Esophagus muscularis mucosa (tissue), 4 donors: Measurements from ENCODE around the gene FANCE. TPM values are rescaled to one million over a fixed set of nuclear protein-coding genes. Genes with fewer than 3 reads are reported as not detected.

Experiments used
- DNase-seq: peaks from one replicate; pipeline ENCODE4 v3.0.0-alpha.2; 2017; ENCODE audit errors: extremely low spot score
- H3K27ac ChIP-seq, 4 donors: fragments of 200-600 bp; sonication (generic); replicated peaks in 1 of 4; 1 replicate in 3 of 4; 2 replicates in 1 of 4; pipeline ENCODE4 v1.5.1; 2016 to 2019; ENCODE audit warnings: mild to moderate bottlenecking in 1 of 4
- H3K27me3 ChIP-seq, 4 donors: fragments of 200-600 bp; sonication (generic); one replicate each; pipeline versions ENCODE4 v1.5.1 to v1.6.0; 2016 to 2019
- H3K36me3 ChIP-seq, 4 donors: fragments of 200-600 bp; sonication (generic); one replicate each; pipeline ENCODE4 v1.5.1; 2016 to 2019
- H3K4me1 ChIP-seq, 4 donors: fragments of 200-600 bp; sonication (generic); one replicate each; pipeline ENCODE4 v1.5.1; 2016 to 2019
- H3K4me3 ChIP-seq, 4 donors: fragments of 200-600 bp; sonication (generic); 1 replicate in 2 of 4; 2 replicates in 2 of 4; pipeline ENCODE4 v1.5.1; 2016 to 2019; ENCODE audit warnings: mild to moderate bottlenecking in 4 of 4, moderate library complexity in 1 of 4
- H3K9me3 ChIP-seq, 4 donors: fragments of 200-600 bp; sonication (generic); 1 replicate in 3 of 4; 2 replicates in 1 of 4; pipeline ENCODE4 v1.5.1; 2016 to 2019
- EP300 ChIP-seq: sonication (generic); formaldehyde crosslinking; IDR thresholded peaks from one replicate; pipeline ENCODE4 v1.6.1; 2017; ENCODE audit warnings: antibody characterized with exemption
- POLR2A ChIP-seq: fragments of 450-650 bp; IDR thresholded peaks from one replicate; pipeline ENCODE4 v1.6.1; 2017; ENCODE audit warnings: antibody characterized with exemption, moderate library complexity, mild to moderate bottlenecking, low read depth
- POLR2AphosphoS5 ChIP-seq, 2 donors: sonication (generic); formaldehyde crosslinking; IDR thresholded peaks; one replicate each; pipeline ENCODE4 v1.6.1; 2017; ENCODE audit warnings: antibody characterized with exemption in 2 of 2
- WGBS: methylation state at CpG from one replicate; pipeline ENCODE4 v1.1.5; 2018; 5-methylcytosine and 5-hydroxymethylcytosine counted together
- intact Hi-C: fragments of 100-400 bp; cut with DNase I; formaldehyde crosslinking; loops from one replicate; pipeline ENCODE4 v1.15.1; 2023
- total RNA-seq, 4 donors: library from RNA; depleted of rRNA; stranded (reverse); fragments of >200 nt; gene quantifications; one replicate each; pipeline versions ENCODE4 v1.1.0 to v1.2.1, GENCODE V29; 2016
- TF ChIP-seq, protein P1 (sequence below), 3 experiments: fragments of 200-600 bp in 2 of 3; fragments of 450-650 bp in 1 of 3; sonication (generic) in 2 of 3; IDR thresholded peaks; one replicate each; pipeline ENCODE4 v1.5.1; 2017 to 2019; ENCODE audit warnings: antibody characterized with exemption in 3 of 3, mild to moderate bottlenecking in 2 of 3, moderate library complexity in 1 of 3

FANCE gene
- total RNA-seq, 4 donors from 2014 or later: 1.7 to 6.3 (median 5.0) TPM

DNA sequence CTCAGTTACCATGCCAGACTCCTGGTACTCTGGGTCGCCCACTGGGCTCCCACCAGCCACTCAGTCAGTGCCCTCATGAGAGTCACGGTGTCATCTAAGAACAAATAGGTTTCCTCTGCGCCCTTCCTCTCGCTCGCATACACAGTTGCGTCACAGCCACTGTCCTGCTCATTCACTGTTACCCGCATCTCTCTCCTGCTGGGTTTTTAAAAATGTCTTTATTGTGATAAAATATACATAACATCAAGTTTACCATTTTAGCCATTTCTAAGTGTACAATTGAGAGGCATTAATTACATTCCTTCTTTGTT is 40.8 kb downstream of the FANCE start:
- H3K4me1 ChIP-seq: peaks cover 80 to 91% (median 87%) of the 10 kb centered on the region in 4 donors
- no peak for DNase-seq
- H3K36me3 ChIP-seq: no peaks in the 10 kb centered on the region
- TF ChIP-seq, protein P1, sequence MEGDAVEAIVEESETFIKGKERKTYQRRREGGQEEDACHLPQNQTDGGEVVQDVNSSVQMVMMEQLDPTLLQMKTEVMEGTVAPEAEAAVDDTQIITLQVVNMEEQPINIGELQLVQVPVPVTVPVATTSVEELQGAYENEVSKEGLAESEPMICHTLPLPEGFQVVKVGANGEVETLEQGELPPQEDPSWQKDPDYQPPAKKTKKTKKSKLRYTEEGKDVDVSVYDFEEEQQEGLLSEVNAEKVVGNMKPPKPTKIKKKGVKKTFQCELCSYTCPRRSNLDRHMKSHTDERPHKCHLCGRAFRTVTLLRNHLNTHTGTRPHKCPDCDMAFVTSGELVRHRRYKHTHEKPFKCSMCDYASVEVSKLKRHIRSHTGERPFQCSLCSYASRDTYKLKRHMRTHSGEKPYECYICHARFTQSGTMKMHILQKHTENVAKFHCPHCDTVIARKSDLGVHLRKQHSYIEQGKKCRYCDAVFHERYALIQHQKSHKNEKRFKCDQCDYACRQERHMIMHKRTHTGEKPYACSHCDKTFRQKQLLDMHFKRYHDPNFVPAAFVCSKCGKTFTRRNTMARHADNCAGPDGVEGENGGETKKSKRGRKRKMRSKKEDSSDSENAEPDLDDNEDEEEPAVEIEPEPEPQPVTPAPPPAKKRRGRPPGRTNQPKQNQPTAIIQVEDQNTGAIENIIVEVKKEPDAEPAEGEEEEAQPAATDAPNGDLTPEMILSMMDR (IDR thresholded peaks at IDR 0.05): no peak
- TF ChIP-seq EP300 (no peak), POLR2A (no peak), POLR2AphosphoS5 (IDR thresholded peaks at IDR 0.05) (peak; percentile 51 to 65)
- intact Hi-C loops: no loop called here
- H3K27me3 ChIP-seq: no peaks in the 10 kb centered on the region
- peak overlapping the region; percentile 34 to 99 (median 84) for H3K4me3 ChIP-seq
- peak overlapping the region; percentile 97 to 100 (median 99) for H3K27ac ChIP-seq
- H3K9me3 ChIP-seq: no peaks in the 10 kb centered on the region
- 43% methylated on average over 7 of the region's 7 CpGs for WGBS

DNA sequence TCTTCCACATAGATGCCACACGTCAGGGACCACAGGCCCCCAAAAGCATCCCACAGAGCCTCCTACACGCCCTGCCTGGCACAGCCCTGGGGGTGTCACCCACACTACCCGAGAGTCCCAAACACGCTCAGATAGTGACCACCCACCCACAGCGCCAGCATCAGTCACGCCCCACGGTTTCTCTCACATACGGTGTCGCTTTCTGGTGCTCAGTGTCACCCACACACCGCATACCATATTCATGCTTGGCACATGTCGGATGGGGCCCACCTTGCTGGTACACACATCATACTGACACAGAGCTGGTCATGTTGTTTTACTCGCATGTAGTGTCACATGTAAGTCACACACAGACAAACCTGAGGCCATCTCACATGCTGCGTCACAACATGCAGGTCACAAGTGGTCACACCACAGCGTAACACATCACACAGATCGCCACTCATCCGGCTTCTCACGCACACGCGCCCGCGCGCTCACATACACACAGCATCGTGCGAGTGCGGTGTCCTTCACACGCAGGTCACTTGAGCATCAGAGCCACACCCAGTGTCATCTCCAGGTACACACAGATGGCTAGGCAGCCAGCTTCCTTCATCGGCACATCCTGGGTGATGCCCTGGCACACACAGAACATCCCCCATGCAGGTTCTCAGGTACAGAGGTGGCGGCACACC is 41.3 kb downstream of the FANCE start:
- Histone ChIP-seq H3K9me3 (no peaks in the 10 kb centered on the region), H3K27me3 (no peaks in the 10 kb centered on the region), H3K4me3 (peak overlapping the region; percentile 84 to 99 (median 88)), H3K36me3 (no peaks in the 10 kb centered on the region), H3K27ac (peak overlapping the region; percentile 97 to 100 (median 99)), H3K4me1 (peaks cover 80 to 91% (median 87%) of the 10 kb centered on the region in 4 donors)
- WGBS: 72% methylated on average over 23 of the region's 28 CpGs
- intact Hi-C loops: no loop called here
- no peak for DNase-seq
- TF ChIP-seq POLR2AphosphoS5 (IDR thresholded peaks at IDR 0.05) (peak; percentile 27 to 43), POLR2A (no peak)
- TF ChIP-seq, protein P1 (IDR thresholded peaks at IDR 0.05): no peak

- TF ChIP-seq POLR2AphosphoS5 (IDR thresholded peaks at IDR 0.05): peak in 1 of 2 donors; percentile 4
- TF ChIP-seq POLR2A: no peak
- WGBS: 11% methylated on average over 4 of the region's 4 CpGs
- H3K4me3 ChIP-seq: peak overlapping the region; percentile 84 to 99 (median 88)
Observed at GRCh38 chr6:35494161-35494563, 42.0 kb downstream of the FANCE start.

GRCh38 chr6:35495258-35496035 is 43.3 kb downstream of the FANCE start:
- no peaks in the 10 kb centered on the region for H3K9me3 ChIP-seq
- TF ChIP-seq, protein P1 (IDR thresholded peaks at IDR 0.05): no peak
- peak; percentile 16 for TF ChIP-seq POLR2A
- no peak for TF ChIP-seq EP300
- TF ChIP-seq POLR2AphosphoS5 (IDR thresholded peaks at IDR 0.05): peak; percentile 80 to 92
- no peak for DNase-seq
- H3K27ac ChIP-seq: peak overlapping the region; percentile 97 to 100 (median 99)
- intact Hi-C loops: no loop called here
- H3K4me3 ChIP-seq: peak overlapping the region; percentile 84 to 99 (median 88)
- no peaks in the 10 kb centered on the region for H3K27me3 ChIP-seq
- WGBS: 53% methylated on average over 5 of the region's 9 CpGs
- H3K4me1 ChIP-seq: peaks cover 67 to 75% (median 72%) of the 10 kb centered on the region in 4 donors
- no peaks in the 10 kb centered on the region for H3K36me3 ChIP-seq

More at GRCh38 chr6:35494161-35494563, 42.0 kb downstream of the FANCE start:
- H3K4me1 ChIP-seq: peaks cover 80 to 88% (median 84%) of the 10 kb centered on the region in 4 donors
- intact Hi-C loops: no loop called here
- no peaks in the 10 kb centered on the region for H3K9me3 ChIP-seq
- DNase-seq: no peak
- no peaks in the 10 kb centered on the region for H3K27me3 ChIP-seq
- peak overlapping the region; percentile 97 to 100 (median 99) for H3K27ac ChIP-seq
- no peaks in the 10 kb centered on the region for H3K36me3 ChIP-seq
